Parathyroid adenoma (tissue), 2 donors: ENCODE data around the gene KDM3A.

Source experiments
- H2AFZ ChIP-seq: fragments of 300-600 bp; sonication (generic); one replicate; pipeline ENCODE4 v1.7.0; 2017; ENCODE audit warnings: antibody characterized with exemption, mild to moderate bottlenecking
- H3K27ac ChIP-seq: fragments of 300-600 bp; sonication (generic); one replicate; pipeline ENCODE4 v1.7.0; 2017
- H3K27me3 ChIP-seq: fragments of 300-600 bp; sonication (generic); one replicate; pipeline ENCODE4 v1.7.0; 2017; ENCODE audit warnings: low read length; ENCODE audit not compliant: control insufficient read depth, insufficient read depth
- H3K36me3 ChIP-seq: fragments of 300-600 bp; sonication (generic); one replicate; pipeline ENCODE4 v1.7.0; 2017; ENCODE audit warnings: low read length; ENCODE audit not compliant: control insufficient read depth, insufficient read depth
- H3K4me1 ChIP-seq: fragments of 300-600 bp; sonication (generic); one replicate; pipeline ENCODE4 v1.7.0; 2017; ENCODE audit warnings: control low read depth
- H3K4me2 ChIP-seq: fragments of 300-600 bp; sonication (generic); one replicate; pipeline ENCODE4 v1.7.0; 2017; ENCODE audit warnings: low read length
- H3K4me3 ChIP-seq: fragments of 300-600 bp; sonication (generic); one replicate; pipeline ENCODE4 v1.7.0; 2017; ENCODE audit warnings: low read depth, low read length
- H3K79me2 ChIP-seq: fragments of 300-600 bp; sonication (generic); one replicate; pipeline ENCODE4 v1.7.0; 2017; ENCODE audit warnings: control low read depth
- H3K9ac ChIP-seq: fragments of 300-600 bp; sonication (generic); one replicate; pipeline ENCODE4 v1.7.0; 2017; ENCODE audit warnings: mild to moderate bottlenecking
- H3K9me3 ChIP-seq: fragments of 300-600 bp; sonication (generic); one replicate; pipeline ENCODE4 v1.7.0; 2017; ENCODE audit warnings: low read length; ENCODE audit not compliant: control insufficient read depth
- TF ChIP-seq, protein P1 (sequence below): fragments of 300-600 bp; sonication (generic); IDR thresholded peaks from one replicate; pipeline ENCODE4 v1.7.0; 2017; ENCODE audit warnings: antibody characterized with exemption, mild to moderate bottlenecking
- donor health status: primary hyperparathyroidism.

KDM3A gene

DNA sequence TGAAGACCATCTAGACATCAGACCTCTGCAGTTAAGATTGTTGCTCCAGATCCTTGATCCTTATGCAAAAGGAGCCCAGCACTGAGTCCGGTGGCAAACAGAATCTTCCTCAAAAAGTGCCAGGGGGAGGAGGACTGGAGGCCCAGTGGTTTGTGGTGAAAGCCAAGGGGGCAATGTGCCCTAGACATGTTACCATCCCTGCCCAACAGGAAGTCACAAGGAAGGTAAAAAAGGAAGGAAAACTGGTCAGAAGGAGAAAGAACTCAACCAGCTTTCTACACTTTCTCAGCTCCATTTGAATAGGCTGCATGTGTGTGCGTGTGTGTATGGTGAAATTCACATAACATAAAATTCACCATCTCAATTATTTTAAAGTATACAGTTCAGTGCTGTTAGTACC, 25.0 kb upstream of the KDM3A start:
- H3K27ac ChIP-seq: no peak overlapping the region
- H3K9me3 ChIP-seq: no peaks in the 10 kb centered on the region
- no peak overlapping the region for H3K4me3 ChIP-seq
- TF ChIP-seq, protein P1, sequence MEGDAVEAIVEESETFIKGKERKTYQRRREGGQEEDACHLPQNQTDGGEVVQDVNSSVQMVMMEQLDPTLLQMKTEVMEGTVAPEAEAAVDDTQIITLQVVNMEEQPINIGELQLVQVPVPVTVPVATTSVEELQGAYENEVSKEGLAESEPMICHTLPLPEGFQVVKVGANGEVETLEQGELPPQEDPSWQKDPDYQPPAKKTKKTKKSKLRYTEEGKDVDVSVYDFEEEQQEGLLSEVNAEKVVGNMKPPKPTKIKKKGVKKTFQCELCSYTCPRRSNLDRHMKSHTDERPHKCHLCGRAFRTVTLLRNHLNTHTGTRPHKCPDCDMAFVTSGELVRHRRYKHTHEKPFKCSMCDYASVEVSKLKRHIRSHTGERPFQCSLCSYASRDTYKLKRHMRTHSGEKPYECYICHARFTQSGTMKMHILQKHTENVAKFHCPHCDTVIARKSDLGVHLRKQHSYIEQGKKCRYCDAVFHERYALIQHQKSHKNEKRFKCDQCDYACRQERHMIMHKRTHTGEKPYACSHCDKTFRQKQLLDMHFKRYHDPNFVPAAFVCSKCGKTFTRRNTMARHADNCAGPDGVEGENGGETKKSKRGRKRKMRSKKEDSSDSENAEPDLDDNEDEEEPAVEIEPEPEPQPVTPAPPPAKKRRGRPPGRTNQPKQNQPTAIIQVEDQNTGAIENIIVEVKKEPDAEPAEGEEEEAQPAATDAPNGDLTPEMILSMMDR: no peak
- H3K9ac ChIP-seq: no peak overlapping the region
- H3K27me3 ChIP-seq: no peaks in the 10 kb centered on the region
- H3K79me2 ChIP-seq: no peaks in the 10 kb centered on the region
- H3K4me2 ChIP-seq: no peak overlapping the region
- no peaks in the 10 kb centered on the region for H3K36me3 ChIP-seq
- H3K4me1 ChIP-seq: no peaks in the 10 kb centered on the region
- H2AFZ ChIP-seq: no peak overlapping the region

DNA sequence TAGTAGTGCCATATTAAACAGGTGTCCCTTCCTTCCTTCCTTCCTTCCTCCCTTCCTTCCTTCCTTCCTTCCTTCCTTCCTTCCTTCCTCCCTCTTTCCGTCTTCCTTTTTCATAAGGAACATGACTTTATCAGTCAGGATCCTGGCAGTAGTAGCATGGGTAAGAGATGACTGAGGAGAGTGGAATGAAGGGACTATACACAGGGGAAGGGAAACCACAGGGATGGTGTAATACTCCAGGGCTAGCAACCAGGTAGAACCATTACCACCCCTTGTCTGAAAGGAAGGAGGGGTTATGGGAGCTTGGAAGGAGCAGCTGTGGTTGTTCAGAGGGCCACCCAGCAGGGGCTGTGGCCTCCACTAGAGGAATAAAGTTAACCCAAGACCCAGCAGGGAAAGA, 23.2 kb upstream of the KDM3A start:
- TF ChIP-seq, protein P1: no peak
- no peaks in the 10 kb centered on the region for H3K36me3 ChIP-seq
- H3K79me2 ChIP-seq: no peaks in the 10 kb centered on the region
- no peak overlapping the region for H3K4me3 ChIP-seq
- no peaks in the 10 kb centered on the region for H3K9me3 ChIP-seq
- H3K27ac ChIP-seq: no peak overlapping the region
- H3K4me1 ChIP-seq: no peaks in the 10 kb centered on the region
- H3K9ac ChIP-seq: no peak overlapping the region
- no peak overlapping the region for H3K4me2 ChIP-seq
- H2AFZ ChIP-seq: no peak overlapping the region
- H3K27me3 ChIP-seq: no peaks in the 10 kb centered on the region

DNA sequence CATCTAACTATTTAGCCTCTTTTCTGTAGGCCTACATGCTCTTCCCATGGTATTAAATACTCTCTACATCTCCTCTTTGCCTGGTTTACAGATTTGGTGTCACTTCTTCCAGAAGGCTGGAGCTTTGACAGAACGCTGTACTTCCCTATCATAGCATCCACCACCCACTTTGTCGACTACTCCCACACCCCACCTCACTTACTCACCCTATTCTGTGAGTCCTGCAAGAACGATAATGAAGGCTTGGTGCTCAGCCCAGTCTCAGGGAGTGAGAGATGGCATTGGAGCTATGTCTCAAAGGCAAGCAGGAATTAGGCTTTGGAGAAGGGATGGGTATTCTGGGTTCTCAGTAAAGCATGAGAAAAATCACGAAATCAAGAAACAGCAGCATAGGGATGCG, 20.3 kb upstream of the KDM3A start:
- H2AFZ ChIP-seq: no peak overlapping the region
- H3K4me2 ChIP-seq: no peak overlapping the region
- H3K9me3 ChIP-seq: no peaks in the 10 kb centered on the region
- H3K4me1 ChIP-seq: no peaks in the 10 kb centered on the region
- H3K9ac ChIP-seq: no peak overlapping the region
- TF ChIP-seq, protein P1: no peak
- H3K79me2 ChIP-seq: no peaks in the 10 kb centered on the region
- H3K27ac ChIP-seq: no peak overlapping the region
- H3K27me3 ChIP-seq: no peaks in the 10 kb centered on the region
- H3K36me3 ChIP-seq: no peaks in the 10 kb centered on the region
- H3K4me3 ChIP-seq: no peak overlapping the region

DNA sequence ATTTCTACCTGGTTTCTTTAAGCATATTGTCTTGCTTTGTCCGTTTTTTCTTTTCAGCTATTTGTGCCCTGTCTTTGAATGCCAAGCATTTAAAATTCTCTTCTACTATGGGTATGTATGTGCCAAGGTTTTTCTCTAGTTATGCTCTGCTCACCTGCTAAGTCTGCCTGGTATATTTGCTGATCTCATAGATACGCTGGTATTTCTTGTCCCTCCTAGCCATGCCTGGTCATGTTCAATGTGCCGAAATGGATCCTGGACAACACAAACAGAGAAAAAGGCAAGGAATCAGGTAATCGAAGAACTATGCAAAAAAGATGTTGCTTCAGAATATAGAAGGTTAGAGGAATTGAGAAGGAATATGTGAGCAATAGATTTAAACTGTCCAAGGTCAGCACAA, 14.9 kb upstream of the KDM3A start:
- TF ChIP-seq, protein P1: no peak
- Histone ChIP-seq H3K27me3 (no peaks in the 10 kb centered on the region), H3K27ac (no peak overlapping the region), H3K9ac (no peak overlapping the region), H3K4me1 (no peaks in the 10 kb centered on the region), H3K4me2 (no peak overlapping the region), H3K79me2 (no peaks in the 10 kb centered on the region), H3K4me3 (no peak overlapping the region), H2AFZ (no peak overlapping the region), H3K9me3 (no peaks in the 10 kb centered on the region), H3K36me3 (no peaks in the 10 kb centered on the region)

DNA sequence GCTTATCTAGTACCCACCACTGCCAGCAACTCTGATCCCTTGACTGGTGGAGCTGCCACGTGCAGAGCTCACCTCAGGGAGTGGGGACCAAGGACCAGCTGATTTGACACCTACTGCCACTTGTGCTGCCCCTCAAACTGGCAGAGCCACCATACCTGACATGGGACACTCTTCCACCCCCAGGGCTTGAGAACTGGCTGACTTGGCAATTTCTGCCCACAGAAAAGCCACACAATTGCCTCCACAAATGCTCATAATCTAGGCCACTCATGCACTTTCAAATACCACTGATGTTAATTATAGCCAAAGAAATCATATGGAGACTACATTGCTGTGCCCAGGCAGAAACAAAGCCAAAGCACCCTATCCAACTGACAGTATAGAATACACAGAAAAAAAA, 11.8 kb upstream of the KDM3A start:
- H3K9ac ChIP-seq: no peak overlapping the region
- no peaks in the 10 kb centered on the region for H3K27me3 ChIP-seq
- TF ChIP-seq, protein P1: no peak
- H3K4me1 ChIP-seq: no peaks in the 10 kb centered on the region
- H3K9me3 ChIP-seq: no peaks in the 10 kb centered on the region
- no peaks in the 10 kb centered on the region for H3K79me2 ChIP-seq
- H3K4me2 ChIP-seq: no peak overlapping the region
- H3K27ac ChIP-seq: no peak overlapping the region
- no peak overlapping the region for H3K4me3 ChIP-seq
- H3K36me3 ChIP-seq: no peaks in the 10 kb centered on the region
- no peak overlapping the region for H2AFZ ChIP-seq
